Measurements from ENCODE around the gene SPAG9.

DNA sequence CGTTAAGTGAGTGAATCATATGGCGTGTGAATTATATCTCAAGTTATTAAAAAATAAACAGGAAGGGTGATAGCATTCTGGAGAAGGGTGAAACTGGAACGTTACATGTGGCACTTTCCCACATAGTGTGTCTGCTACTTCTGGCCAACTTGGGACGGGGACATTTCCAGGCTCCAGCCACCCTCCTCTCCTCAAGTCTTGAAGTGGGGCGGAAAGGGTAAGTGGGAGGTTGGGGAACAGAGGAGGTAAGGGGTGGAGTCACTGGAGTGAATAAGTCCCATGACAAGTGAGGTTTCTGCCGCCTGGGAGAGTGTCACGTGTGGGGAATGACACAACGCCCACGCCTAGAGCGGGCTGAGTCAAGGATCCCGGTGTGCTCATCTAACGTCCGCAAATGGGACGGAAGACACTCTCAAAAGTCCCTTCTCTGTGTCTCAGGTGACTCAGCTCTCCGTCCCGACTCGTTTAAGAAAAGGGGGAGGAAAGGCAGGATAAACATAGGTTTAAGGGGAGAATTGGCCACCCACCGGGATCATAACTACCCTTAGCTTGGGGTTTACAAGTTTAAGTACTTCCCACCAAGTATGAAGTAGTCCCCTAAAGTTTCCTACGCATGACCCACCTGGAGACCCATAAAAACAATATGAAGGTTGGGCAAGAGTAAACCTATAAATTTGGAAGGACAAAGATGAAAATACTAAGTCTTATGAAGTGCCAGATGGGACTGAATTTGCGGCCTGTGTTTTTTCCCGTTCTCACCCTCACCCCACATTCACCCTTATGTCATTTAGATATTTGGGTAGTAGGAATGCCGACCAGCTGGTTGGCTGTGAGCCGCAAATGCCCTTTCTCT is 1.2 kb upstream of the SPAG9 start:
- TF ChIP-seq, protein P1, sequence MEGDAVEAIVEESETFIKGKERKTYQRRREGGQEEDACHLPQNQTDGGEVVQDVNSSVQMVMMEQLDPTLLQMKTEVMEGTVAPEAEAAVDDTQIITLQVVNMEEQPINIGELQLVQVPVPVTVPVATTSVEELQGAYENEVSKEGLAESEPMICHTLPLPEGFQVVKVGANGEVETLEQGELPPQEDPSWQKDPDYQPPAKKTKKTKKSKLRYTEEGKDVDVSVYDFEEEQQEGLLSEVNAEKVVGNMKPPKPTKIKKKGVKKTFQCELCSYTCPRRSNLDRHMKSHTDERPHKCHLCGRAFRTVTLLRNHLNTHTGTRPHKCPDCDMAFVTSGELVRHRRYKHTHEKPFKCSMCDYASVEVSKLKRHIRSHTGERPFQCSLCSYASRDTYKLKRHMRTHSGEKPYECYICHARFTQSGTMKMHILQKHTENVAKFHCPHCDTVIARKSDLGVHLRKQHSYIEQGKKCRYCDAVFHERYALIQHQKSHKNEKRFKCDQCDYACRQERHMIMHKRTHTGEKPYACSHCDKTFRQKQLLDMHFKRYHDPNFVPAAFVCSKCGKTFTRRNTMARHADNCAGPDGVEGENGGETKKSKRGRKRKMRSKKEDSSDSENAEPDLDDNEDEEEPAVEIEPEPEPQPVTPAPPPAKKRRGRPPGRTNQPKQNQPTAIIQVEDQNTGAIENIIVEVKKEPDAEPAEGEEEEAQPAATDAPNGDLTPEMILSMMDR (IDR thresholded peaks at IDR 0.05 in 8 of 11, conservative IDR thresholded peaks at IDR 0.05 in 3 of 11), result peak in 1 of 11 experiments; percentile 16
- TF ChIP-seq POLR2A (IDR thresholded peaks at IDR 0.05), result peak in 2 of 3 donors; percentile 56 to 67
